Choroid plexus epithelial cell (primary cell): ENCODE results near the gene FALEC.

Experiments
- DNase-seq: peaks from one replicate; pipeline ENCODE4 v3.0.0-alpha.2; 2010; ENCODE audit warnings: low read depth
- H3K4me3 ChIP-seq: 2 replicates; pipeline ENCODE4 v1.5.1; 2011; ENCODE audit warnings: low read depth, mild to moderate bottlenecking, control low read depth, low read length, moderate library complexity
- CTCF ChIP-seq: conservative IDR thresholded peaks from 2 replicates; pipeline ENCODE4 v1.5.1; 2011; ENCODE audit warnings: low read depth, mild to moderate bottlenecking, control low read depth, inconsistent platforms, low read length, moderate library complexity

FALEC gene

DNA sequence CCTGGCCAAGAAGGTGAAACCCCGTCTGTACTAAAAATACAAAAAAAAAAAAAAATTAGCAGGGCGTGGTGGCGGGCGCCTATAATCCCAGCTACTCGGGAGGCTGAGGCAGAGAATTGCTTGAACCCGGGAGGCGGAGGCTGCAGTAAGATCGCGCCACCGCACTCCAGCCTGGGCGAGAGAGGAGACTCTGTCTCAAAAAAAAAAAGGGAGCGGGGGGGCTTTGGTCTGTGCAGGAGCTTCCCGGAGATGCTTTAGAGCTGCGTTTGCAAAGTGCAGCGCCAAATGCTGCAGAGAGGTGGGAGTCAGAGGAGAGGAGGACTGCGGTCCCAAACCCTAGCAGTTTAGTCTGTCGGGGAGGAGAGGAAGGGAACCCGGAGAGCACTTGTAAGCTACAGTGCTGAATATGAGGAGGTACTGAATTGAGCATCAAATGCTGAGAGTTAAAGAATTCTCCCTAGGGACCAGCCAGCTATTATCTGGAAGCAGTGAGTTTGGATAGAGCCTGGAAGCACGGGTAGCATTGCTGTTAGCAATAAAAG is 569 bp downstream of the FALEC start:
- peak overlapping the region; percentile 79 for H3K4me3 ChIP-seq
- TF ChIP-seq CTCF = peak; percentile 38
- no peak for DNase-seq

DNA sequence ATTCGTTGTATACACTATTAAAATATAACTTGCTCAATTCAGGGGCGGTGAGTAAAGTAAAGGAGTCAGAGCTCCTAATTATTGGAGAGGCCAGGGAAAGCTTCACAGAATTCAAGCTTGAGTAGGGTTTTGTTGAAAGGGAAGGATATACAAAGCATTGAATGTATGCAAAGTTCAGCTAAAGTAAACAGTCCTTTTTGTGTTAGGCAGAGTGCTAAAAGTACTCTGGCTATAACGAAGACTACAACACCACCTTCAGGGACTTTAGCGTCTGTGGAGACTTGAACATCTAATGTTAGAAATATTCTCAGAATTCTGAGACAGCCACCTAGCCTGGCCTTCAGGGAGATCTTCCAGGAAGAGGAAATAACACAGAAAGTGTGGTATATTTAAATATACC is 1.1 kb downstream of the FALEC start:
- H3K4me3 ChIP-seq = peak overlapping the region; percentile 79
- peak; percentile 38 for TF ChIP-seq CTCF
- peak; percentile 72 for DNase-seq

DNA sequence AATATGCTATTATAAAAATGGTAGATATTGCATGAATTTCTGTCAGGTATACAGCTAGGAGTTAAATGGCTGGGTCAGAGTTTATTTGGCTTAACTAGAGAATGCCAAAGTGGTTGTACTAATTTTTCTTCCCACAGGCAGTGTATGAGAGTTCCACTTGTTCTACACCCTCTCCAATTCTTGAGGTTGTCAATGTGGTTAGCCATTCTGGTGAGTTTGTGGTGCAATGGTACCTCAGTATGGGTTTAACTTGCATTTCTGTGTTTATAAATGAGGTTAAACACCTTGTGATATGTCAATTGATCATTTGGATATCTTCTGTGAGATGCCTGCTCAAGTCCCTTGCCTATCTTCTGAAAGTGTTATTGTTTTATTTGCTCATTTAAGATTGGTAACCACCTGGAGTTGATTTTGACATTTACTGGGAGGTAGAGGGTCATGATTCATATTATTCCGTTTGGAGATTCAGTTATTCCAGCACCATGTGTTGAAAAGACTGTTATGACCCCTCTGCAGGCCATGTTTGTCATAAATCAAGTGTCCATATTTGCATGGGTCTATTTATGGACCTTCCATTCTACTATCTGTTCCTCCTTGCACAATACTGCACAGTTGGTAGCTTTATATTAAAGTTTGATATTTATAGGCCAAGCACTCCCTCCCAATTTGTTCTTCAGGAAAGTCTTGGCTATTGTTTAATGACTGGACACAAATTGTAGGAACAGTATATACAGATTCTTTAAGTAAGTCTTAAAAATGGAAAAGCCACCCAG is 5.8 kb downstream of the FALEC start:
- TF ChIP-seq CTCF = no peak
- no peak for DNase-seq
- H3K4me3 ChIP-seq = no peak overlapping the region

DNA sequence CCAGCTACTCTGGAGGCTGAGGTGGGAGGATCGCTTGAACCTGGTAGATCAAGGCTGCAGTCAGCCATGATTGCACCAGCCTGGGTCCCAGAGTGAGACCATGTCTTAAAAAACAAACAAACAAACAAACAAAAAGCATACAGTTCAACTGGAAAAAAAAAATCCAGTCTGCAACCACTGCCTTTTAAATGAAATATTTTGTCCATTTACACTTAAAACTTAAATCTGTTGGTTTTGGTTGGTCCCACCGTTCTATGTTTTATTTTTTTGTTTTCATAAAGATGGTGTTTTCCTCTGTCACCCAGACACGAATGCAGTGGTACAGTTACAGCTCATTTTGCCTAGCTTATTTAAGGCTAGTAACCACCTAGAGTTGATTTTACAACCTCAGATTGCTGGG is 9.8 kb downstream of the FALEC start:
- no peak for DNase-seq
- TF ChIP-seq CTCF = no peak
- no peak overlapping the region for H3K4me3 ChIP-seq

GRCh38 chr1:150528196-150528595 is 12.6 kb downstream of the FALEC start:
- DNase-seq = no peak
- no peak for TF ChIP-seq CTCF
- H3K4me3 ChIP-seq = no peak overlapping the region

DNA sequence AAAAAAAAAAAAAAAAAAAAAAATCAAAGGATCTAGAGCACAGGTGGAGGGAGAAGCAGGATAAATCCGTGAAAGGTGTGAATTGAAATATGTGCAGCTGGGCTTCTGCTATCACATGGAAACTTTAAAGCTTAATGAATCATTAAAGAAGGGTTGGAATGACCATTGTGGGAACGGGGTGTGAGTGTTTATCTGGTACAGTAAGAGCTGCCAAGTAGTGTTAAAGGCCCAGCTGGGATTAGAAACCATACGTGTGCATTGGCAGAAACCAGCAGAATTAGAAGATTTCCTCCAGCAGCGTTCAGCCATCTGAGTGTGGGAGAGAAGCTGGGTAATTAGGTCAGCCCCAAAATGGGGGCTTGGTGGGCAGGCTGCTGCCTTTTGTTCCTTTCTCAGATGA is 13.5 kb downstream of the FALEC start:
- DNase-seq = peak; percentile 72
- no peak for TF ChIP-seq CTCF
- no peak overlapping the region for H3K4me3 ChIP-seq

DNA sequence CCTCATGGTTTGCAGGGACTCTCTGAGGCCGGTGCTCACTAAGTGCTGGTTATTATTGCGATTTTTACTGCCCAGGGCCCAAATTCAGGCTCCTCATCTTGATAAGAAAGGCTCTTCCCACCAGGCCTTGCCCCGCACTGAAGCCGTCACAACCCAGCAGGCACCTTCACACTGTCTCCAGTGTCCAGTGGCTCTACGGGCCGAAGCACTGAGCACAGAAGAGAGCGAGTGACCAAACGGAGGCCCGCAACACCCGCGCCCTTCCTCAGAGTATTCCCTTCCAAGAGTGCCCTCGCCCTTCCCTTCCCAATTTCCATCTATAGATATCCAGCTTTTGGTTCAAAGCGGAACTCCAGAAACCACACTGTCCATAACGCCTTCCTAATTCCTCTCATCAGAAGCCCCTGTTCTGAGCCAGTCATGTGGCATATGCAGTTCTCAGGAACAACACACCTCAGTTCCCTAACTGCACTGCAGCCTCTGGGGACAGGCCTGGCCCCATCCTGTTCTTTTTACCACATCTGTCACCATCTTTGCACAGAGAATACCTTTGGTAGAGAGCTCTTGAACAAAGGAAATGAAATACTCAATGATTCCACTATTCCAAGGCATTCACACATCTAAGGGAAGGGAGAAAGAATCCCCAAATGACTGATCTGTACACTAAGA is 15.1 kb downstream of the FALEC start:
- no peak for TF ChIP-seq CTCF

More for the DNA sequence above, 15.1 kb downstream of the FALEC start:
- no peak for DNase-seq
- no peak overlapping the region for H3K4me3 ChIP-seq
